Mucosa of stomach (tissue), 1 donor: Measurements from ENCODE around the gene EMID1.

Experiments
- H3K27me3 ChIP-seq: one replicate; pipeline ENCODE4 v1.7.0; 2013; ENCODE audit warnings: mild to moderate bottlenecking, low read length; ENCODE audit not compliant: control insufficient read depth, insufficient read depth
- H3K36me3 ChIP-seq: one replicate; pipeline ENCODE4 v1.7.0; 2013; ENCODE audit warnings: low read length; ENCODE audit not compliant: control insufficient read depth, insufficient read depth
- H3K4me1 ChIP-seq: one replicate; pipeline ENCODE4 v1.7.0; 2013; ENCODE audit warnings: mild to moderate bottlenecking, low read length; ENCODE audit not compliant: control insufficient read depth, insufficient read depth
- H3K4me3 ChIP-seq: one replicate; pipeline ENCODE4 v1.7.0; 2013; ENCODE audit warnings: low read length
- H3K9ac ChIP-seq: one replicate; pipeline ENCODE4 v1.7.0; 2013; ENCODE audit warnings: mild to moderate bottlenecking, low read length, moderate library complexity
- H3K9me3 ChIP-seq: one replicate; pipeline ENCODE4 v1.7.0; 2013; ENCODE audit warnings: mild to moderate bottlenecking, low read length, moderate library complexity; ENCODE audit not compliant: control insufficient read depth
- donor health status: Pancreatic carcinoma.

EMID1 gene

DNA sequence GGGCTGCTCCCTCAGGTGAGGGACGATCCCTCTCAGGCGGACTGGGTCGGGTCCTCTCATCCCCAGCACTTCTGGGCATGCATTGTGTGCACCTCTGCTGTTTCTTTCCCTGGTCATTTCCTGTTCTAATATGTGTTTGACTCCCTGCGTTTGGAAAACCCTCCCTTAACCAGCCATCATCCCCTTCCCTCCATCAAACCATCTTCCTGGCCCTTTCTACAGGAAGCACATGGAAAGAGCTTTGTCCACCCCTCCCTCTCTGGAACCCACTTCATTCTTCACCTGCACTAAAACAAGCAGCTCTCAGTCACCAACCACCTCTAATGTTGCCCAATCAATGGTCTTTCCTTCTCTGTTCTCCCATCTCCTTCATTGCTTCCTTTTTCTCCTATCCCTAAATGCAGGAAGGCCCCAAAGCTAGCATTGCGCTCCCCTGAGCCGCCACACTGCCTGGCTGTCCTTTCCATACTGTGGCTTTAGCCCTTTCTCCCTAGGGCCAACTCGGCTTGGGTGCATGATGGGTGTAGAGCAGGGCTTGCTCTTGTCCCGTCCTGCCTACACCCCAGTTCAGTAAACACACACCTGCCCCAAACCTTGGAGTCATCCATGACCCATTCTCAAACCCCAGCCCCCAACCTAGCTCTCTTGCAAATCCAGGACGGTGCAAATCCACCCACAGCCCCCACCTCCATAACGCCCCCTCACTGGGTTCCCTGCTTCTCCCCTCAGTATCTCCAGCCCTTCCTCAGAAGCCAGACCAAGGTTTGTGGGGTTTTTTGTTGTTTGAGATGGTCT, 95.3 kb downstream of the EMID1 start:
- peaks cover 12% of the 10 kb centered on the region for H3K4me1 ChIP-seq
- H3K27me3 ChIP-seq, result no peaks in the 10 kb centered on the region
- H3K9me3 ChIP-seq, result no peaks in the 10 kb centered on the region
- no peak overlapping the region for H3K9ac ChIP-seq
- no peak overlapping the region for H3K4me3 ChIP-seq
- peaks cover 37% of the 10 kb centered on the region for H3K36me3 ChIP-seq

- peaks cover 30% of the 10 kb centered on the region for H3K36me3 ChIP-seq
- H3K9me3 ChIP-seq, result no peaks in the 10 kb centered on the region
- peaks cover 19% of the 10 kb centered on the region for H3K4me1 ChIP-seq
- no peak overlapping the region for H3K4me3 ChIP-seq
- no peak overlapping the region for H3K9ac ChIP-seq
- no peaks in the 10 kb centered on the region for H3K27me3 ChIP-seq
Observed at GRCh38 chr22:29301716-29302401, 96.2 kb downstream of the EMID1 start.

- Histone ChIP-seq H3K9me3 (no peaks in the 10 kb centered on the region), H3K27me3 (no peaks in the 10 kb centered on the region), H3K9ac (no peak overlapping the region), H3K4me1 (peaks cover 21% of the 10 kb centered on the region), H3K36me3 (peaks cover 26% of the 10 kb centered on the region), H3K4me3 (no peak overlapping the region)
Observed at GRCh38 chr22:29302402-29302680, 96.6 kb downstream of the EMID1 start.

- Histone ChIP-seq H3K4me3 (no peak overlapping the region), H3K4me1 (peaks cover 26% of the 10 kb centered on the region), H3K36me3 (peaks cover 20% of the 10 kb centered on the region), H3K9me3 (no peaks in the 10 kb centered on the region), H3K9ac (no peak overlapping the region), H3K27me3 (no peaks in the 10 kb centered on the region)
Observed at GRCh38 chr22:29302681-29303465, 97.2 kb downstream of the EMID1 start.

- Histone ChIP-seq H3K27me3 (no peaks in the 10 kb centered on the region), H3K4me1 (peaks cover 54% of the 10 kb centered on the region), H3K9me3 (no peaks in the 10 kb centered on the region), H3K4me3 (no peak overlapping the region), H3K9ac (no peak overlapping the region), H3K36me3 (peaks cover 2% of the 10 kb centered on the region)
Observed at GRCh38 chr22:29305836-29306174, 100.1 kb downstream of the EMID1 start.

- Histone ChIP-seq H3K9ac (peak within 1 kb of the TSS; percentile 66), H3K9me3 (no peaks in the 10 kb centered on the region), H3K27me3 (no peaks in the 10 kb centered on the region), H3K36me3 (no peaks in the 10 kb centered on the region), H3K4me1 (peaks cover 59% of the 10 kb centered on the region), H3K4me3 (peak within 1 kb of the TSS; percentile 87)
Observed at GRCh38 chr22:29306175-29306834, 100.6 kb downstream of the EMID1 start, which contains the start of gene GAS2L1. GAS2L1 (plus strand) TSS chr22:29306650; CDS start chr22:29308106, 1,456 bp downstream.

- Histone ChIP-seq H3K27me3 (no peaks in the 10 kb centered on the region), H3K9ac (peak overlapping the region; percentile 66), H3K4me1 (peaks cover 66% of the 10 kb centered on the region), H3K36me3 (no peaks in the 10 kb centered on the region), H3K9me3 (no peaks in the 10 kb centered on the region), H3K4me3 (peak overlapping the region; percentile 87)
Observed at GRCh38 chr22:29306835-29307595, 101.3 kb downstream of the EMID1 start.

DNA sequence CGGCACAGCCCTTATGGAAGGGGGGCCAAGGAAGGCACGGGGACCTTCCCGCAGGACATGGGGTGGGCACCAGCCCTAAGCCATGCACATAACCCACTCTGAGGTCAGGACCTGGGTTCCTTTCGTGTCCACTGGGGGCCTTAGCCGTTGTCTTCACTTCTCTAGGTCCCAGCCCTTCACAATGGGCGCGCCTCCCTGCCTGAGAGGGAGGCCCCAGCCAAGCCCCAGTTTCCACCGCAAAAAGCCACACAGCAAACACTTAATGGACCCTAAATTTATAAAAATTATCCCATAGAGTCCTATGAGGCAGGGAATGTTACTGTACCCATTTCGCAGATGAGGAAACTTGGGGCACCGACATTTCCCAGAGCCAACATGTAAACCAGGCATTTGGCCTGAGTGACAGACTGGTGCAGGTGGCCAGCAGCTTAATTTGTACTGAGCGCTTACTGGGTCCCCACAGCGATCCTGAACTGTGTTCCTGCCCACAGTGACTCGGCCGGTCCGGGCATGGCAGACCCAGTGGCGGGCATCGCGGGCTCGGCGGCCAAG, 102.0 kb downstream of the EMID1 start:
- Histone ChIP-seq H3K4me1 (peaks cover 63% of the 10 kb centered on the region), H3K9ac (peak overlapping the region; percentile 66), H3K27me3 (no peaks in the 10 kb centered on the region), H3K4me3 (peak overlapping the region; percentile 1), H3K9me3 (no peaks in the 10 kb centered on the region), H3K36me3 (no peaks in the 10 kb centered on the region)

DNA sequence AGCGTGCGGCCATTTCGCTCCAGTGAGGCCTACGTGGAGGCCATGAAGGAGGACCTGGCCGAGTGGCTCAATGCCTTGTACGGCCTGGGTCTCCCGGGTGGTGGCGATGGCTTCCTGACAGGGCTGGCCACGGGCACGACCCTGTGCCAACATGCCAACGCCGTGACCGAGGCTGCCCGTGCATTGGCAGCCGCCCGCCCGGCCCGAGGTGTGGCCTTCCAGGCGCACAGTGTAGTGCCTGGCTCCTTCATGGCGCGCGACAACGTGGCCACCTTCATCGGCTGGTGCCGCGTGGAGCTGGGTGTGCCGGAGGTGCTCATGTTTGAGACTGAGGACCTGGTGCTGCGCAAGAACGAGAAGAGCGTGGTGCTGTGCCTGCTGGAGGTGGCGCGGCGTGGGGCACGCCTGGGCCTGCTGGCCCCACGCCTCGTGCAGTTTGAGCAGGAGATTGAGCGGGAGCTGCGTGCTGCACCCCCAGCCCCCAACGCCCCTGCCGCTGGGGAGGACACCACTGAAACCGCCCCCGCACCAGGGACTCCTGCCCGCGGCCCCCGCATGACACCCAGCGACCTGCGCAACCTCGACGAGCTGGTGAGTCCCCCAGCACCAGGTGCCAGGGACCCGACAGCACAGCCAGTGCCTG, 102.6 kb downstream of the EMID1 start:
- Histone ChIP-seq H3K4me1 (peaks cover 64% of the 10 kb centered on the region), H3K9ac (no peak overlapping the region), H3K27me3 (peaks cover 6% of the 10 kb centered on the region), H3K4me3 (no peak overlapping the region), H3K9me3 (no peaks in the 10 kb centered on the region), H3K36me3 (no peaks in the 10 kb centered on the region)

DNA sequence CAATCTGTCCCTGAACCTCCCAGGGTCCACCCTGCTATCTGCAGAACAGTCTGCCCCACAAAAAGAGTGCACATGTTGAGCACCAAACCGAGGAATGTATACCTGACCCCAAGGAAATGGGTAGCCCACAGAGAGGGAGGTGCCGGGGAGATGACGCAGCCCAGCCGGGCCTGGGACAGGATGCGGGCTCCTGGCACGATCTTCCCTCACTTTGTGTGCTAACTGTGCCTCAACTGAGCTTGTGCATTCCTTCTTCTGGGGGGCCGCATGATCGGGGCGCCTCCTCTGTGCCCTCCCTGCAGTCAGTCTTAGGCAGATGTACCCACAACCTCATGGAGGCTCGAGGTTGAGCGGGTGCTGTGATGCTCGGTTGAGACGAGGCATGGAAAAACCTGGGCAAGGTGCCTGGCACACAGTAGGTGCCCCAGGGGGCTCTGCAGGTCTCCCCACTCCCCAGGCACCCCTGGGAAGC, 103.1 kb downstream of the EMID1 start:
- peaks cover 11% of the 10 kb centered on the region for H3K27me3 ChIP-seq
- H3K4me3 ChIP-seq, result no peak overlapping the region
- H3K4me1 ChIP-seq, result peaks cover 66% of the 10 kb centered on the region
- no peaks in the 10 kb centered on the region for H3K36me3 ChIP-seq
- no peak overlapping the region for H3K9ac ChIP-seq
- H3K9me3 ChIP-seq, result no peaks in the 10 kb centered on the region
